Measurements from ENCODE around the gene NEK5.
"Not testable (repeated sequence)": the region's sequence is repeated elsewhere in the genome, so short reads cannot be mapped to it uniquely, and the experiment has no call there.

Gene NEK5

GRCh38 chr13:52061587-52061986, 67.3 kb downstream of the NEK5 start:
- DNase-seq, result no peak

- not testable (repeated sequence) for DNase-seq
These were observed 67.8 kb downstream of the NEK5 start for GRCh38 chr13:52061064-52061463.

- no peak for DNase-seq
These were observed 75.4 kb downstream of the NEK5 start for GRCh38 chr13:52053460-52053859.

GRCh38 chr13:52051400-52051799, 77.5 kb downstream of the NEK5 start:
- DNase-seq, result no peak

- no peak for DNase-seq
These were observed 80.4 kb downstream of the NEK5 start for GRCh38 chr13:52048516-52048915.

- DNase-seq, result no peak
These were observed 81.4 kb downstream of the NEK5 start for GRCh38 chr13:52047463-52047862.

GRCh38 chr13:52043675-52044074, 85.2 kb downstream of the NEK5 start:
- DNase-seq, result no peak

GRCh38 chr13:52036037-52036436, 92.8 kb downstream of the NEK5 start:
- DNase-seq, result no peak

GRCh38 chr13:52034616-52035226, 94.2 kb downstream of the NEK5 start:
- DNase-seq, result no peak

GRCh38 chr13:52033039-52033438, 95.8 kb downstream of the NEK5 start:
- DNase-seq, result no peak

GRCh38 chr13:52030401-52030800, 98.5 kb downstream of the NEK5 start:
- not testable (repeated sequence) for DNase-seq

- DNase-seq, result no peak
These were observed 99.3 kb downstream of the NEK5 start for GRCh38 chr13:52029569-52029968.

- no peak for DNase-seq
These were observed 101.0 kb downstream of the NEK5 start for GRCh38 chr13:52027832-52028231.

- DNase-seq, result no peak
These were observed 102.6 kb downstream of the NEK5 start for GRCh38 chr13:52026246-52026626.

- no peak for DNase-seq
These were observed 103.2 kb downstream of the NEK5 start for GRCh38 chr13:52025475-52026245.

- no peak for DNase-seq
These were observed 104.4 kb downstream of the NEK5 start, which contains the start of gene UTP14C for GRCh38 chr13:52024481-52024880. UTP14C (plus strand) TSS chr13:52024691; CDS start chr13:52028805, 4,114 bp downstream.

- DNase-seq, result no peak
These were observed 106.5 kb downstream of the NEK5 start for GRCh38 chr13:52022356-52022755.

GRCh38 chr13:52020191-52020590, 108.7 kb downstream of the NEK5 start:
- DNase-seq, result no peak

GRCh38 chr13:52016296-52016695, 112.6 kb downstream of the NEK5 start:
- DNase-seq, result no peak

- no peak for DNase-seq
These were observed 116.4 kb downstream of the NEK5 start for GRCh38 chr13:52012512-52012836.

GRCh38 chr13:52011632-52012511, 117.0 kb downstream of the NEK5 start, which contains the start of gene ALG11:
ALG11 (plus strand) TSS chr13:52012398; CDS start chr13:52012419, 21 bp downstream.
- peak; percentile 99 for DNase-seq

- DNase-seq, result no peak
These were observed 117.8 kb downstream of the NEK5 start, which contains the start of gene ATP7B for GRCh38 chr13:52010890-52011631. ATP7B (minus strand) TSS chr13:52011450; CDS start chr13:52011337, 113 bp downstream.

GRCh38 chr13:52009946-52010345, 118.9 kb downstream of the NEK5 start:
- no peak for DNase-seq

All from activated CD4-positive, CD25-positive, alpha-beta regulatory T cell treated with anti-CD3 and anti-CD28 coated beads, Interleukin-2, amount 50 U/mL, for 72 hours (primary cell).